Skeletal muscle satellite cell (primary cell): Measurements from ENCODE around the gene FAM110A.
A peak's percentile ranks its signal among the peaks of the same experiment; 100 is the strongest.
"Not testable (repeated sequence)": the region's sequence is repeated elsewhere in the genome, so short reads cannot be mapped to it uniquely, and the experiment has no call there.

ENCODE experiments used
- H3K27me3 ChIP-seq: 2 replicates; pipeline ENCODE4 v1.7.0; 2013; ENCODE audit warnings: low read length; ENCODE audit not compliant: control insufficient read depth, insufficient read depth
- H3K36me3 ChIP-seq: 2 replicates; pipeline ENCODE4 v1.7.0; 2013; ENCODE audit warnings: mild to moderate bottlenecking, control low read depth, low read length; ENCODE audit not compliant: insufficient read depth
- H3K4me1 ChIP-seq: 2 replicates; pipeline ENCODE4 v1.7.0; 2013; ENCODE audit warnings: low read length; ENCODE audit not compliant: control insufficient read depth, insufficient read depth
- H3K4me2 ChIP-seq: 2 replicates; pipeline ENCODE4 v1.7.0; 2013; ENCODE audit warnings: mild to moderate bottlenecking, low read length
- H3K4me3 ChIP-seq: 2 replicates; pipeline ENCODE4 v1.7.0; 2013; ENCODE audit warnings: low read length
- H3K9ac ChIP-seq: 2 replicates; pipeline ENCODE4 v1.7.0; 2013; ENCODE audit warnings: mild to moderate bottlenecking, low read depth, low read length, moderate library complexity
- H3K9me3 ChIP-seq: replicated peaks from 2 replicates; pipeline ENCODE4 v1.7.0; 2013; ENCODE audit warnings: mild to moderate bottlenecking, control low read depth, low read length

Gene FAM110A

DNA sequence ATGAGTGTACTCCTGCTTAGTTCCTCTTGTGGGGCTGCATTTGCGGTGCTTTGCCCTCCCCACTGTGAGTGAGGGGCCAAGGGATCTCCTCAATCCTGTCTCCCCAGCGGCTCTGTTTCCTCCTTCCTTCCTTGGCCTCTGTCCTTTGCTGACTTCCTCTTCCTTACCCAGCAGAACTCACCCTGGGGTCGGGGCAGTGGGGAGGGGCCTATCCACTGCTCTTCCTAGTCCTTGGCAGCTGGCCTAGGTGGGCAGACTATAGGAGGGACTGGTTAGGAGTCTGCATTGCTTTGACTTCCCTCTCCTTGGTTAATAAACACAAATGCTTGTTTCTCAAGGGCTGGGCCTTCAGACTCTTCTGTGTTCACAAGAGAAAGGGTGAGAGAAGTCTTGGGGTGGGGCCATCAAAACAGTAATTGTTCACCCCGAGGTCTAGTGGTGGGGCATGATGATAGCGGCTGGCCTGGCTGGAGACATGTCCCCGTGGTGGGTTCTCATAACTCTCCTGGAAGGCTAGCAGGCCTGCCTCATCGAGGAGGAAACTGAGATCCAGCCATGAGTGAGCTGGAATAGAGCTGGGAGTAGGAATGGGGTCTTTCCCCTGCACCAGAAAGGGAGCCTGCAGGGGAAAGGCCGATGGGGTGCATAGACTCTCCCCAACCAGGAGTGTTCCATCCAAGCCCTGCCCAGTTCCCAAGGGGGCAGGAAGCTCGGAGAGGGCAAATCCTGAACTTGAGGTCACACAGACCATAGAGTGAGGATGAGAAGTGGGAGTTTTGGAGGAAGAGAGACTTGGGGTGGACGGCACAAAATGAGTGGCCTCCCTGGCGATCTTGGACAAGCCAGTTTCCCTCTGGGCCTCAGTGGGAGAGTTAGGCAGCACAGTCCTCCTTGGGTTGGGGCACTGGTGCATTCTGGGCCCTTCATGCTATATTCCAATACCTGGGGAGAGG is 12.7 kb downstream of the FAM110A start:
- no peaks in the 10 kb centered on the region for H3K27me3 ChIP-seq
- H3K4me3 ChIP-seq = no peak overlapping the region
- peaks cover 8% of the 10 kb centered on the region for H3K36me3 ChIP-seq
- H3K9me3 ChIP-seq = no peaks in the 10 kb centered on the region
- no peak overlapping the region for H3K9ac ChIP-seq
- H3K4me1 ChIP-seq = peaks cover 6% of the 10 kb centered on the region
- no peak overlapping the region for H3K4me2 ChIP-seq

DNA sequence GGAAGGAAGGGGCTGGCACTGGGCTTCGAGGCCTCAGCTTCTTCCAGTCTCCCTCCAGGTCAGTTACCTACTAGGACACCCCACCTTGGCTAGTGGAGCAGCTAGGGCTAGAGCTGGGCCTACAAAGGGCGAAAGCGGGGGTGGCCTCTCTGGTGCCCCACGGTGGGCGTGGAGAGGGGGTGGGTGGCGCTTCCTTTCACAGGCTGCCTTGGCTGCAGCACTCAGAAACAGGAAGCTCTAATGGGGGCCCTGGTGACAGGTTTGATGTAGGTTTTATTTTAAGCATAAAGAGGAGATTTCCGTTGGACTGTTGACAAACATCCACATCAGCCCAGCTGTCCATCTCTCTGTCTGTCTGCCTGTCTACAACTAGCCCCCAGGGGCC is 13.4 kb downstream of the FAM110A start:
- peaks cover 6% of the 10 kb centered on the region for H3K4me1 ChIP-seq
- H3K4me2 ChIP-seq = no peak overlapping the region
- H3K9me3 ChIP-seq = no peaks in the 10 kb centered on the region
- no peak overlapping the region for H3K9ac ChIP-seq
- H3K36me3 ChIP-seq = peaks cover 8% of the 10 kb centered on the region
- no peak overlapping the region for H3K4me3 ChIP-seq
- no peaks in the 10 kb centered on the region for H3K27me3 ChIP-seq

- peaks cover 6% of the 10 kb centered on the region for H3K4me1 ChIP-seq
- H3K36me3 ChIP-seq = peaks cover 8% of the 10 kb centered on the region
- no peak overlapping the region for H3K4me3 ChIP-seq
- no peak overlapping the region for H3K9ac ChIP-seq
- H3K4me2 ChIP-seq = no peak overlapping the region
- no peaks in the 10 kb centered on the region for H3K27me3 ChIP-seq
- no peaks in the 10 kb centered on the region for H3K9me3 ChIP-seq
These were observed 14.7 kb downstream of the FAM110A start for GRCh38 chr20:848193-848592.

GRCh38 chr20:848731-849130 is 15.2 kb downstream of the FAM110A start:
- H3K9me3 ChIP-seq, H3K4me1 ChIP-seq, H3K36me3 ChIP-seq, H3K9ac ChIP-seq, H3K4me3 ChIP-seq, H3K4me2 ChIP-seq, H3K27me3 ChIP-seq: not testable (repeated sequence)

DNA sequence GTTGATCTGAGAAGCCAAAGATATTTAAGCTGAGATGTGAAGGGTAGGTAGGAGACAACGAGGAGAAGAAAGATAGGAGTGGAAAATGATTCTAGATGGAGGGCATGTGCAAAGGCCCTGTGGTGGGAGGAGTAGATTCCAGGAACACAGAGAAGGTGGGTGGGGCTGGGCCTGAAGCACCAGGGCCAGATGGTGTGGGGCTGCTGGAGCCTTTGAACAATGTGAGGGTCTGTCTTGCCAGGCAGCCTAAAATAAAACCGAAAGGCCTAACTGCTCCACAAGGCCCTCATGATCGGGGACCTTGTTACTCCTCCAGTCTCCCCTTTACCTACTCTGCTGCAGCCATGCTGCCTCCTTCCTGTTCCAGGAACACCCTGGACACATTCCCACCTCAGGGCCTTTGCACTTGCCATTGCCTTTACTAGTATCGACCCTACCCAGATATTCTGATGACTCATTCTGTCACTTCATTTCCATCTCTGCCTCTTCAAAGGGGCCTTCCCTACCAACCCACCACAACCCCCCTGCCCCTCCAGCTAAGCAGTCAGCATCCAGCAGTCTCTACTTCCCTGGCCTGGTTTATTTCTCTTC is 20.0 kb downstream of the FAM110A start:
- Histone ChIP-seq H3K36me3 (no peaks in the 10 kb centered on the region), H3K9ac (no peak overlapping the region), H3K27me3 (no peaks in the 10 kb centered on the region), H3K9me3 (no peaks in the 10 kb centered on the region), H3K4me1 (peaks cover 19% of the 10 kb centered on the region), H3K4me2 (no peak overlapping the region), H3K4me3 (no peak overlapping the region)

DNA sequence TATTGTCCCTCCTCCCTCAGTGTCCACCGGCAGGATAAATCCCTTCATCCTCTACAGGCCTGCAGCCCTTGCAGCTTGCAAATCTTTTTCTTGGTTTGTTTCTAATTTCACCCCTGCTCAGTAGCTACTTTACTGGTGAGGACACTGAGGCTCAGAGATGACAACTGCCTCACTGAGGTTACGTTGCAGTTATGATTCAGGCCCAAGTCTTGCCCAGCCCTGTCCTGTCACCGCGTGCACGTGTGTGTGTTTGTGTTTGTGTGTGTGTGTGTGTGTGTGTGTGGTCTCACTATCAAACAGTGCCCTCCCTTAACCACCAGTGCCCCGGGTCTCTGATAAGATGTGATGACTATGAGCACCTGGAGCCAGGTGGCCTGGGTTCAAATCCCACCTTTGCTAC is 21.1 kb downstream of the FAM110A start:
- Histone ChIP-seq H3K36me3 (no peaks in the 10 kb centered on the region), H3K9ac (no peak overlapping the region), H3K4me1 (peaks cover 19% of the 10 kb centered on the region), H3K9me3 (no peaks in the 10 kb centered on the region), H3K4me2 (no peak overlapping the region), H3K4me3 (no peak overlapping the region), H3K27me3 (no peaks in the 10 kb centered on the region)

DNA sequence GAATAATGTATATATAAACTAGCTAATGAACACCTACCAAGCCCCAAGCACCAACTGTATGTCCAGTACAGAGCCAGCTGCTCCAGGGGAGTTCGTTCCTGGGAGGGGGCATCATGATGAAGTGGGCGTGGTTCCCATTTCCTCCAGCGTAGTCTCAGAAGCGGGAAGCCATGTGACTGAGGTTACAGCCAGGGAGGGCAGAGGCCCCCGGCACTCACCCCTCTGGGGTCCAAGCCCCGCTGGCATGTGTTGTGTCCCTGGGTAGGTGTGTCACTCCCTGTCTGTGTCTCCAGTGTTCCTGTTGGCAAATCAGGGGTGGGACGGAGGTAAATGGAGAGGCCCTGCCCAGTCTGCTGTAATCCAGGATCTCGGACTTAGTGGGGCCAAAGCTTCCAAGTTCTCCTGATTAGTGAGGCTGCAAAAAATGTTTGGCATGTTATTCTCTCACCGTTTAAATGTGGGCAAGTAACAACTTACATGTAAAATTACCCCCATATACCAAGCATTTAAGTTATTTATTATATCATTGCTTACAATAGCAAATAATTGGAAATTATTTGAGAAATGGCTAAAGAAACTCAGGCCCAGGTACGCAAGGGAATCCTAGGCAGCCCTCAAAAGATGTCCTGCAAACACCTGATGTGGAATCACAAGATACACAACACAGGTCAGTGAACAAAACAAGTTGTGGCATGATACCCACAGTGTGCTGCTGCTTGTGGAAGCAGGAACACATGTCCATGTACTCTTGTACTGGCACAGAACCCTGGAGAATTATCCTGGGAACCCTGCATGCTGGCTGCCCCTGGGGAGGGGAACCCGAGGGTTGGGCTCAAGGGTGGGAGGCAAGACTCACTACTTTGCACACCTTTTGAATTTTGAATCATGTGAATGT is 22.2 kb downstream of the FAM110A start:
- Histone ChIP-seq H3K36me3 (no peaks in the 10 kb centered on the region), H3K9ac (no peak overlapping the region), H3K9me3 (no peaks in the 10 kb centered on the region), H3K4me2 (peak overlapping the region; percentile 72), H3K4me1 (peaks cover 19% of the 10 kb centered on the region), H3K27me3 (no peaks in the 10 kb centered on the region), H3K4me3 (peak overlapping the region; percentile 36)

- Histone ChIP-seq H3K4me3 (peak overlapping the region; percentile 36), H3K9me3 (no peaks in the 10 kb centered on the region), H3K36me3 (no peaks in the 10 kb centered on the region), H3K4me2 (peak overlapping the region; percentile 72), H3K9ac (no peak overlapping the region), H3K4me1 (peaks cover 19% of the 10 kb centered on the region), H3K27me3 (no peaks in the 10 kb centered on the region)
These were observed 22.9 kb downstream of the FAM110A start for GRCh38 chr20:856361-856775.

- H3K4me1 ChIP-seq = peaks cover 19% of the 10 kb centered on the region
- no peak overlapping the region for H3K9ac ChIP-seq
- H3K4me2 ChIP-seq = no peak overlapping the region
- no peaks in the 10 kb centered on the region for H3K9me3 ChIP-seq
- H3K4me3 ChIP-seq = no peak overlapping the region
- no peaks in the 10 kb centered on the region for H3K27me3 ChIP-seq
- no peaks in the 10 kb centered on the region for H3K36me3 ChIP-seq
These were observed 24.5 kb downstream of the FAM110A start for GRCh38 chr20:858011-858410.

DNA sequence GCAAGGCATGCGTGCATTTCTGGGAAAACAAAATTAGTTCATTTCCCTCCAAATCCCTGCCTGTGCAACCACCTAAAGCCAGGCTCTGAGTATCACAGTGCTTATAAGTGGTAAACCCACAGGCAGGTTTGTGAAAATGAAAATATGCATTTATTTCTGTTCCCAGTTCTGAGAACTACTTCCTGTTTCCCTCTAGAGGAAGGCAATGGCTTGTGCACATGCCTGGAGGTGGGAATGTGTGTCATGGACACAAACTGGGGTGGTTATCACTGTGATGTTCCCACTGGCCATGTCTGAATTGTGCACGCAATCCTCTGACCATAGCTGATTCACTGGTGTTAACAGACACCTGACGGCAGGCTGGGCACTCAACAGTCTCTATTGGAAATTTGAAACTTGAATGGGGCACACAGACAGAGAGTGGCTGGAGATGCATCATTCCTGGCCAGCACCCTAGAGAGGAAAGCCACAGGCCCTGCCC is 26.3 kb downstream of the FAM110A start:
- H3K4me2 ChIP-seq = no peak overlapping the region
- no peak overlapping the region for H3K4me3 ChIP-seq
- no peaks in the 10 kb centered on the region for H3K36me3 ChIP-seq
- H3K4me1 ChIP-seq = peaks cover 19% of the 10 kb centered on the region
- H3K9ac ChIP-seq = no peak overlapping the region
- no peaks in the 10 kb centered on the region for H3K9me3 ChIP-seq
- no peaks in the 10 kb centered on the region for H3K27me3 ChIP-seq

GRCh38 chr20:860891-861290 is 27.4 kb downstream of the FAM110A start:
- no peaks in the 10 kb centered on the region for H3K27me3 ChIP-seq
- no peak overlapping the region for H3K4me2 ChIP-seq
- no peaks in the 10 kb centered on the region for H3K9me3 ChIP-seq
- no peaks in the 10 kb centered on the region for H3K36me3 ChIP-seq
- peaks cover 10% of the 10 kb centered on the region for H3K4me1 ChIP-seq
- no peak overlapping the region for H3K9ac ChIP-seq
- no peak overlapping the region for H3K4me3 ChIP-seq
